Mononuclear cell (primary cell): ENCODE results near the gene TUBB2A. TPM values are rescaled to one million over a fixed set of nuclear protein-coding genes. Genes with fewer than 3 reads are reported as not detected.
"Not testable (repeated sequence)": the region's sequence is repeated elsewhere in the genome, so short reads cannot be mapped to it uniquely, and the experiment has no call there.

Experiments used
- H3K27me3 ChIP-seq: 2 replicates; pipeline ENCODE4 v1.6.0; 2011; ENCODE audit warnings: low read length, control low read depth; ENCODE audit not compliant: insufficient read depth
- H3K4me1 ChIP-seq: 2 replicates; pipeline ENCODE4 v1.5.1; 2011; ENCODE audit warnings: mild to moderate bottlenecking, low read length, control low read depth; ENCODE audit not compliant: insufficient read depth
- H3K4me3 ChIP-seq: 2 replicates; pipeline ENCODE4 v1.5.1; 2011; ENCODE audit warnings: mild to moderate bottlenecking, low read length, moderate library complexity
- H3K9me3 ChIP-seq: 2 replicates; pipeline ENCODE4 v1.5.1; 2011; ENCODE audit warnings: low read depth, mild to moderate bottlenecking, control low read depth, low read length
- total RNA-seq: library from RNA; depleted of rRNA; stranded (reverse); fragments of >200 nt; gene quantifications from one replicate; pipeline ENCODE4 v1.2.3, GENCODE V29; 2012

TUBB2A gene
- total RNA-seq, 1 donor, result 14.6 TPM

DNA sequence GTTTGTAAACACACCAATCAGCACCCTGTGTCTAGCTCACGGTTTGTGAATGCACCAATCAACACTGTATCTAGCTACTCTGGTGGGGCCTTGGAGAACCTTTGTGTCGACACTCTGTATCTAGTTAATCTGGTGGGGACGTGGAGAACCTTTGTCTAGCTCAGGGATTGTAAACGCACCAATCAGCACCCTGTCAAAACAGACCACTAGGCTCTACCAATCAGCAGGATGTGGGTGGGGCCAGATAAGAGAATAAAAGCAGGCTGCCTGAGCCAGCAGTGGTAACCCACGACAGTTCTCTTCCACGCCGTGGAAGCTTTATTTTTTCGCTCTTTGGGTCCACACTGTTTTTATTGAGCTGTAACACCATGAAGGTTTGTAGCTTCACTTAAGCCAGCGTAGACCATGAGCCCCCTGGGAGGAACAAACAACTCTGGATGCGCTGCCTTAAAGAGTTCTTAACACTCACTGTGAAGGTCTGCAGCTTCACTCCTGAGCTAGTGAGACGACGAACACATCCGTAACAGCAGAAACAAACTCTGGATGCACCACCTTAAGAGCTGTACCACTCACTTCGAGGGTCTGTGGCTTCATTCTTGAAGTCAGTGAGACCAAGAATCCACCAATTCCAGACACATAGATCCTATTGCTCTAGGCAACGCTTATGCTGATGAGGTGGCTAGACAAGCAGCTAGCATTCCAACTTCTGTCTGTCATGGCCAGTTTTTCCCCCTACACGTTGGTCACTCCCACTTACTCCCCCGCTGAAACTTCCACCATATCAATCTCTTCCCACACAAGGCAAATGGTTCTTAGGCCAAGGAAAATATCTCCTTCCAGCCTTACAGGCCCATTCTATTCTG, 14.2 kb upstream of the TUBB2A start:
- not testable (repeated sequence) for H3K9me3 ChIP-seq, H3K4me1 ChIP-seq, H3K4me3 ChIP-seq, H3K27me3 ChIP-seq

DNA sequence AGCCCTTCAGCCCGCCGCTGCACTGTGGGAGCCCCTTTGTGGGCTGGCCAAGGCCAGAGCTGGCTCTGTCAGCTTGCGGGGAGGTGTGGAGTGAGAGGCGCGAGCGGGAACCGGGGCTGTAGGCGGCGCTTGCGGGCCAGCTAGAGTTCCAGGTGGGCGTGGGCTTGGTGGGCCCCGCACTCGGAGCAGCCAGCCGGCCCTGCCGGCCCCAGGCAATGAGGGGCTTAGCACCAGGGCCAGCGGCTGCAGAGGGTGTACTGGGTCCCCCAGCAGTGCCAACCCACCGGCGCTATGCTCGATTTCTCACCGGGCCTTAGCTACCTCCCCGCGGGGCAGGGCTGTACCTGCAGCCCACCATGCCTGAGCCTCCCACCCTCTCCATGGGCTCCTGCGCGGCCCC, 13.3 kb upstream of the TUBB2A start:
- H3K4me1 ChIP-seq, H3K27me3 ChIP-seq: not testable (repeated sequence)

DNA sequence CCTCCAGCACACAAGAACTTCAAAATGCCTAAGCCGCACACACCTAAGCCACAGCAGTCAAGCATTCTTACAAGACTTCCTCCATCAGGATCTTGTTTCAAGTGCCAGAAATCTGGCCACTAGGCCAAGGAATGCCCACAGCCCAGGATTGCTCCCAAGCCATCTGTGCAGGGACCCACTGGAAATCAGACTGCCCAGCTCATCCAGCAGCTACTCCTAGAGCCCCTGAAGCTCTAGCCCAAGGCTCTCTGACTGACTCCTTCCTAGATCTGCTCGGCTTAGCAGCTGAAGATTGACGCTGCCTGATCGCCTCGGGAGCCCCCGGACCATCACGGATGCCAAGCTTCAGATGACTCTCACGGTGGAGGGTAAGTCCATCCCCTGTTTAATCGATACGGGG, 10.7 kb upstream of the TUBB2A start:
- not testable (repeated sequence) for H3K27me3 ChIP-seq, H3K9me3 ChIP-seq, H3K4me3 ChIP-seq
- H3K4me1 ChIP-seq, result peaks cover 11% of the 10 kb centered on the region

More for the DNA sequence above, 13.3 kb upstream of the TUBB2A start:
- not testable (repeated sequence) for H3K4me3 ChIP-seq, H3K9me3 ChIP-seq

GRCh38 chr6:3166535-3167225, 9.3 kb upstream of the TUBB2A start:
- H3K27me3 ChIP-seq, H3K4me3 ChIP-seq, H3K9me3 ChIP-seq: not testable (repeated sequence)
- H3K4me1 ChIP-seq, result peaks cover 21% of the 10 kb centered on the region

- Histone ChIP-seq H3K4me3 (no peak overlapping the region), H3K27me3 (peaks cover 5% of the 10 kb centered on the region), H3K9me3 (no peaks in the 10 kb centered on the region), H3K4me1 (peaks cover 21% of the 10 kb centered on the region)
Observed at GRCh38 chr6:3165631-3166534, 8.5 kb upstream of the TUBB2A start.

DNA sequence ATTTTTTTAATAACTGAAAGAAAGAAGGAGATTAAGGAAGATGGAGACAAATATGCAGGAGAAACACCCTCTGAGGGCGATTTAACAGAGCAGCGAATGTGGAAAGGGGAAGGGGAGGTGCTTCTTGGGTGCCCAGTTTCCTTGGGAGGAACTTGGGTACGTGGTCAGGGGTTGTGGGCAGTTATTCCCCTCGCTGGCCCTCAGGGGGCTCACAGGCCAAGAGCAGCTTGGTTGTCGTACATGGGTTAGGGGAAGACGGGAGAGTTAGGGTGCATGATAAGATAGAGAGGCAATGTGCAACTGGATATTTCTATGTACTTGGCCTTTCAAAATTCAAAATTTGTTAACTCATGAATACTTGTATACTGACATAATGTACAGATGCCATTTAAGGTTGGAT, 7.0 kb upstream of the TUBB2A start:
- Histone ChIP-seq H3K9me3 (no peaks in the 10 kb centered on the region), H3K4me1 (peaks cover 26% of the 10 kb centered on the region), H3K4me3 (no peak overlapping the region), H3K27me3 (peaks cover 7% of the 10 kb centered on the region)

GRCh38 chr6:3163248-3163594, 5.9 kb upstream of the TUBB2A start:
- Histone ChIP-seq H3K9me3 (no peaks in the 10 kb centered on the region), H3K27me3 (peaks cover 14% of the 10 kb centered on the region), H3K4me3 (peak overlapping the region; percentile 34), H3K4me1 (peaks cover 26% of the 10 kb centered on the region)

- Histone ChIP-seq H3K4me1 (peaks cover 27% of the 10 kb centered on the region), H3K4me3 (peak overlapping the region; percentile 52), H3K9me3 (no peaks in the 10 kb centered on the region), H3K27me3 (peaks cover 14% of the 10 kb centered on the region)
Observed at GRCh38 chr6:3162565-3163247, 5.4 kb upstream of the TUBB2A start.

- Histone ChIP-seq H3K9me3 (no peaks in the 10 kb centered on the region), H3K27me3 (peaks cover 14% of the 10 kb centered on the region), H3K4me3 (no peak overlapping the region), H3K4me1 (peaks cover 29% of the 10 kb centered on the region)
Observed at GRCh38 chr6:3162067-3162497, 4.7 kb upstream of the TUBB2A start.

GRCh38 chr6:3159805-3160781, 2.7 kb upstream of the TUBB2A start:
- H3K9me3 ChIP-seq, result no peaks in the 10 kb centered on the region
- H3K27me3 ChIP-seq, result peaks cover 17% of the 10 kb centered on the region
- no peak overlapping the region for H3K4me3 ChIP-seq
- H3K4me1 ChIP-seq, result peaks cover 36% of the 10 kb centered on the region

- Histone ChIP-seq H3K4me1 (peaks cover 15% of the 10 kb centered on the region), H3K4me3 (peak overlapping the region; percentile 55), H3K27me3 (peaks cover 12% of the 10 kb centered on the region)
- not testable (repeated sequence) for H3K9me3 ChIP-seq
Observed at GRCh38 chr6:3156184-3157130, 887 bp downstream of the TUBB2A start.

DNA sequence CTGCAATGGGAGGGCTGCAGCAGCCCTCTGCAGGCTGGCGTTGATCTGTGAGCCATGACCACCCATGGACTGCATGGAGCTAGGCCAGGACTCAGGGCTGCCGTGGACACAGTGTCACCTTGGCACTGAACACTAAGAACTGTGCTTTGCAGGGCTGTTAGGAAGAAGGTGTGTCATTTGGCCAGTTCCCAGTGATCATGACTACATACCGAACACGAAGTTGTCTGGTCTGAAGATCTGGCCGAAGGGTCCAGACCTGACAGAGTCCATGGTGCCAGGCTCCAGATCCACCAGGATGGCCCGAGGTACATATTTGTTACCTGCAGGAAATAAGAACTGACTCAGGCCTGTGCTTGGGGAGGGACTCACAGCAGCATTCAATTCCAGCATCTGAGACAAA, 1.9 kb downstream of the TUBB2A start:
- not testable (repeated sequence) for H3K27me3 ChIP-seq, H3K9me3 ChIP-seq, H3K4me3 ChIP-seq
- H3K4me1 ChIP-seq, result peaks cover 15% of the 10 kb centered on the region

GRCh38 chr6:3152689-3153088, 4.7 kb downstream of the TUBB2A start:
- peaks cover 3% of the 10 kb centered on the region for H3K27me3 ChIP-seq

More at GRCh38 chr6:3152689-3153088, 4.7 kb downstream of the TUBB2A start:
- Histone ChIP-seq H3K4me1 (peaks cover 8% of the 10 kb centered on the region), H3K9me3 (no peaks in the 10 kb centered on the region), H3K4me3 (no peak overlapping the region)
